Activated CD8-positive, alpha-beta memory T cell treated with anti-CD3 and anti-CD28 coated beads for 1 hour (primary cell): ENCODE results near the gene MOCS1.

Source experiments
- DNase-seq, 2 donors: peaks; one replicate each; pipeline ENCODE4 v3.0.0-alpha.2; 2020; ENCODE audit warnings: low read depth in 1 of 2; ENCODE audit errors: extremely low read depth in 1 of 2

The MOCS1 gene

DNA sequence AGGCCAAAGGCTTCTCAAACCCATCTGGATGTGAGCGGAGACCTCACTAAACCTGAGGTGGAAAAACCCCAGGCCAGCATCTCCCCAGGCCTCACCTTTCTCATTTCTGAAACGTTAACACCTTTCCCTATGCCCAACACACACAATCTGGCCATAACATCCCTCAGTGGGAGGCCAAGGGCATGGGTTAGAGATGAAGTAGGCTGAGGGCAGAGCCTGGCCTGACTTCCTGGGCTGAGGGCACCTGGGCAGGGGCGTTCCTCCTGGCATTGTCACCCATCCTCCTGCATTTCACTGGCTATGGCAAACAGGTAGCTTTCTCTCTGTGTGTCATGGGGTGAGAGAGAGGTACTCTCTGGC lies 8.4 kb downstream of the MOCS1 start:
- DNase-seq, result no peak

DNA sequence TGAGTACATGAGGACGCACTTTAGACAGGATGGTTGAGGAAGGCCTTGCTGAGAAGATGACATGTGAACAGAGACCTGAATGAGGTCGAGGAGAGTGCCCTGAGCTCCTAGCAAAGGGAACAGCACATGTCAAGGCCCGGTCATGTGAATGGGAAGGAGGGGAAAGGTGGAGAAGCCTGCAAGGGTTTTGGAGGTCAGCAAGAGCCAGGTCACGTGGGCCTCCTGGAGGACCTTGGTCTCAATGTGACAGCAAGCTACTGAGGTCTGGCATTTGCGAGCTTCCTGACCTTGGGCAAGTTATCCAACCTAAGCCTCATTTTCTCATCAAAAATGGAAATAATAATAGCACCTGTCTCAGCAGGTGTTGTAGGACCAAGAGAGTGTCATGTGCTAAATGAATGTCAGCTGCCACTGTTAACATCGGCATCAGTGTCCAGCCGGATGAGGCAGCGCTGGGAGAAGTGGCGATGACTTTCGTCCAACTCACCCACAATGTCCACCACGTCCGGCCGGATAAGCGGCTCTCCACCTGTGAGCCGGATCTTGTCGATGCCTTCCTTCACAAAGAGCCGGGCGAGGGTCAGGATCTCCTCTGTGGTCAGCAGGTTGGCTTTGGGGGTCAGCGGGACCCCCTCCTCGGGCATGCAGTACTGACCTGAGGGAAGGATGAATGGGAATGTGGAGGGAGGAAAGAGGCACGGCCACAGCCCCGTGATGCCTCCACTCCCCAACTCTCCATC lies 8.9 kb downstream of the MOCS1 start:
- no peak for DNase-seq

DNA sequence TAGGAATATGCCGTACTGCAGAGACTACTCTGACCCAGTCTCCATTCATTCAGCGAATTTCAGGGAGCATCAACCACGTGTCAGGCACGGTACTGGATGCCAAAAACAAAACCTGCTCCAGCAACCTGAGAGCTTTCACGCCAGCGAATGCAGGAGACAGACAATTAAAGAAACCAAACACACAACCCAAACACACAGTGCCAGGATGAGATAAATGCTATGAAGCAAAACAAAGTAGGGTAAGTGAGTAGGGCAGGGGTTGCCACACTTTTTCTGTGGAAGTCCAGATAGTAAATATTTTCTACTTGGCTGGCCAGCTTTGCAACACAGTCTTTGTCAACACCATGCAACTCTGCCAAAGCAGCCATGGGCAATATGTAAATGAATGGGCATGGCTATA lies 10.0 kb downstream of the MOCS1 start:
- DNase-seq, result no peak

DNA sequence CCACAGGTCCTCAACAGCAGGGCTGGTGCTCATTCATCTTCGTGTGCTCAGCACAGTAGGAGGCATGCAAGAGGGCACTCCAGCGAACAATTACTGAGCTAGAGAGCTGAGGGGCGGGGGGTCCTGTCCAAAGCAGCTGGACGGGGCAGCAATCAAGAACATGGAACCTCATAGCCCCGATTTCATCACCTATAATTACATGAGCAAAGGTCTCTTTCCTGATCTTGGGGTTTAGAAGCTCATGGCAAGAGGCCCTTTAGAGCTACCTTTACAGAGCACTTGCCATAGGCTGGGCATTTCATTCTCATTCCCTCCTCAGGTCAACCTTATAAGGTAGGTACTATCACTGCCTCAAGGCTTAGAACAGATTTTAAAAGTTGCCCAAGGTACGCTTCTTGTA lies 10.4 kb downstream of the MOCS1 start:
- no peak for DNase-seq

DNA sequence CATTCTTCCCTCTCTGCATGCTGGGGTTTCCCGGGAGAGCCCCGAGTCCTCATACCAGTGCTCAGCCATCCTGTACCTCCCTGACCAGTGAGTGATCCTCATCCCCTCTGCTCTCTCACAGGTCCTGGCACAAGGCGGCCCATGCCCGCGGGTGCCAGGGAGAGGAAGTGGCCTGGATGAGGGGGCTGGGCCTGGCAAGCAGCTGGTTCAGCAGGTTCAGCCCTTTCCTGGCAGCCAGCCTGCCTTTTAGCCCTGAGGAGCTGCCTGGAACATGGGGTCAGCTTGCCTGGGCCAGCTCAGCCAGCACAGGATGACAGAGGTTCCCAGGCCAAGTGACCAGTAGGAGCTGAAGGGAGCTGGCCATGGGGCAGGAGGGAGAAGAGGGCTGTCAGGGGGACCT lies 10.9 kb downstream of the MOCS1 start:
- no peak for DNase-seq

DNA sequence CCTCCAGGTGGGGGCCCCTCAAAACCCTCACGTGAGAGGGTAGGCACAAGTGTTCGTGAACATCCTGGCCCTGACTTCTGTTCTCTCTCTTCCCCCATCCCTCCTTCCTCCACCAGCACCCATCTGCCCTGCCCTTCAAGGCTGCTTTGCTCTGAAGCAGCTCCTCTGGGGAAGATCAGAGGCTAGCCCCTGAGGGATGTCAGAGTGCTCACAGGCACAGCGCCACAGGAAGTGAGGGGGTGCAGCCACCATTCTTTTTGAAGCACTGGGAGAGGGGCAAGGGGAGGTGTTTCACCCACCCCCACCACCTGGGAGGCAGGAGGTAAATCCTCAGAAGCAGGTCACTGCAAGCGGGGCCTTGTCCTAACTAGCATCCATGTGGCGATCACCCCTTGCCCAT lies 11.4 kb downstream of the MOCS1 start:
- no peak for DNase-seq

DNA sequence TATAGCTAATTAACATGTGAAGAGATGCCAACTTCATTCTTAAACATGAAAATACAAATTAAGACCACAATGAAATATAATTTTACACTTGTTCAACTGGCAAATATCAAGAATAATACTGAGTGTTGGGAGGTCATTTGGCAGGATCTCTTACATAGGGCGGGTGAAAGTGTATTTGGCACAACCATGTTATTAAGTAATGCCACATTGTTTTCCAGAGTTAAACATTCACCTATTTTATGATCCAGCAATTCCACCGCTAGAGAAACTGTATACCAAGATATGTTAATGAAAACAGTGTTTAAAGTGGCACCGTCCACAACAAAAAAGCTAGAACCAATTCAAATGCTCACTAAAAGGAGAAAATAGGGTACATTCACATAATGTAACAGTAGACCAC lies 14.1 kb downstream of the MOCS1 start:
- no peak for DNase-seq

DNA sequence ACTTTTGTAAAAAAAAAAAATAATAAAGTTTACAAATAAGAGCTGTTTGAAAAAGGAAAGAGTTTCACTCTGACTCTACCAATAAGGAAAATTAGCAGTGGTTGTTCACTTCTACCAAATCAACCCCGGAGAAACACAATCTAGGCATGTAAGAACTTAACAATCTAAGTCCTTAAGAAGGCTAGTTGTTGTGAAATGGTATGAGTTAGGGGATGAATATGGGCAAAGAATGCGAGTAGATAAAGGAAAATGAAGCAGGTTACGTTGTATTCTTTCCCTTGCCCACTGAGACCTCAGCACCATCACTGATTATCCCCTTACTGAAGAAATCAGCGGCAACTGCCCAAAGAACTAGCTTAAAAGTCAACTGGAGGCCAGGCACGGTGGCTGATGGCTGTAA lies 15.4 kb downstream of the MOCS1 start:
- DNase-seq, result no peak

DNA sequence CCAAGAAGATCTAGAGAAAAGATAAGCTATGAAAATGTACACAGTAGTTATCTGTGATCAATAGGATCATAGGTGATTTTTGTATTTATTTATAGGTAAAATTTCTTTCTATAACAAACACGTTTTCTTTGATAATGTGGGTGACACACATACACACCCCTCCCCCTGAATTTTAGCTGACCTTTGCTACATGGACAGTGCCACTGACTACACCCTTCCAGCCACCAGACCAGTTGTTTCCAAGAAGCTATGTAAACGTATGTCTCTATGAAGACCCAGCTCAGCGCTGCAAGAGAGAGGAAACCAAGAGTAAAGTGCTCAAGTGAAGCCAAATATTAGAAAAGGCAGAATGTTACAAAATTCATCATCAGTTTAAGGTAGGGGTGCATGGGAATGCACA lies 16.3 kb downstream of the MOCS1 start:
- no peak for DNase-seq

DNA sequence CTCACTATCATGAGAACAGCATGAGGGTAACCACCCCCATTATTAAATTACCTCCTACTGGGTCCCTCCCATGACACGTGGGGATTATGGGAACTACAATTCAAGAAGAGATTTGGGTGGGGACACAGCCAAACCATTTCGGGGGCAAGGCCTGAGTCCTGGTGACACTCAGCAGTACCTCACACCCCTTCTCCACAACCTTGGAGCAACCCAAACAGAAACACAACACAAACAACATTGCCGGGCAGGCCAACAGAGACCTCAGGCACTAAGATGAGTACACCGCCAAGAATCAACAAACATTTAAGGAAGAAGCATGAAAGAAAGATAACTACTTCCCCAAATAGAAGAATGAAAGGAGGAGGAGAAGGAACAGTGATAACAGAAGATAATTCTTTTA lies 16.9 kb downstream of the MOCS1 start:
- no peak for DNase-seq

DNA sequence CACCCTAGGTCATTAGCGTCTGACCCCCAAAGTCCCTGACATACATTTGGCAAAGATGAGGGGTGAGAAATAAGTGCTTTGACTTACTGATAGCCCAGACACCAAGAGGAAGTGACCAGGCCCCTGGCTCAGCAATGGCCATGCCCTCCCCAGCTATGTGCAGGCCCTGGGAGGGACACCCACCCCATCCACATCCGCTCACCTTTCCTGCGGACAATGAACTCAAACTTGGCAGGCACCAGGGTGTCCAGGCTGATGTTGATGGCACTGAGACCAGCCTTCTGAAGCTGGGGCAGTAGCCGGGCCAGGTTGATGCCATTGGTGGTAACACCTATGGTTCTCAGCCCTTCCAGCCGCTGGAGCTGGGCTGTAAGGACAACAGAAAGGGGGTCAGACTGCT lies 18.4 kb downstream of the MOCS1 start:
- DNase-seq, result no peak

DNA sequence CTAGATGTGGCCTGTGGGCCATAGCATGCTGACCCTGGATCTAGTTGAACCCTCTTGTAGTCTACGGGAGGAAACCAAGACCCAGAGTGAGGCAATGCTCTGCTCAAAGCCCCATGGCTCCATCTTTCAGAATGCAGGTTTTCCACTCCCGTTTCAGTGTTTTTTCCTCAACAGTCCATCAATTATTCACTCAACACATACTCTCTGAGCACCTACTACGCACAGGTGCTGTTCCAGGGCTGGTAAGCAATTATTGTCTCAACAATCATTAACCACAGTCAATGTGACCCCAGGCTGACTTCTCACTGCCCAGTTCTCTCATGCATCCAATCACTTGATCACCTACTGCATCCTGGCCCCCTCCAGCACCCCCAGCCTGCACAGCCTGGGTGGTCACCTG lies 20.0 kb downstream of the MOCS1 start:
- no peak for DNase-seq

DNA sequence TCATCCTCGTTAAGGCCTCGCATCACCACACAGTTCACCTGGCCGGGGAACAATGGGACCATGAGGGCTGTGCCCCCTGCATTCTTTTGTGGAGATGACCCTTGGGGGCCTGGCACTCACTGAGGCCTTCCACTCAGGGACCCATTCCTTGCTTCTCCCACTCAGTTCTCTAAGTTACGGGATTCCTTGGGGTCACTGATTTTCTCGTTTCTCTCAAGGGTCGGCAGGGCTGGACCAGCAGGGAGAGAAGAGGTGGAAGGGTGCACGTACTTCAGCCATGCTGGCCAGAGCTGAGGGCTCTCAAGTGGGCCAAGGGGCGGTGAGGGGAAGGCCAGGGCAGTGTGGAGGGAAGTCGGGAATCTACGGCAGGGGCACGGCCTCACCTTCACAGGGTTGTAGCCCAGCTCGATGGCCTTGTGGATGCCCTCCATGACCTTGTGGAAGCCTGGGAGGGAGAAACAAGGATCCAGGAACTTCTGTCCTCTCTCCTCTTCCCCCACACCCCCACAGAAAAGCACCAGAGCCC lies 20.8 kb downstream of the MOCS1 start:
- DNase-seq, result no peak

DNA sequence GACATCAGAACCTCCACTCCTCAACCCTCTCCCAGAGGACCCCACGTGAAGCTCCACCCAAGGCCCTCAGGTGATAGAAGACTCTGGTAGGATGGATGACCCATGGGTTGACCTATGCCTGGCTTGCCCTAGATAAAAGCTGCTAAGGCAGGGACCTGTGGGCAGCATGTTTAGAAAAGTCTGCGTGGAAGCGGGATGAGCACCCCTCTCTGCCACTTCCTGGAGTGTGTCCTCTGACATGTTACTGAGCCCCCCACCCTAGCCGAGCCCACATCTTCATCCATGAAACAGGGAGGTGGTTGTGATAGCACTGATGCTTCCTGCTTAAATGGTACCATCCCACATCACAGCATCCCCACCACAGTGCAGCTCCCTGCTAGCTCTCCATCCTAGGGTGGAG lies 21.8 kb downstream of the MOCS1 start:
- DNase-seq, result no peak

DNA sequence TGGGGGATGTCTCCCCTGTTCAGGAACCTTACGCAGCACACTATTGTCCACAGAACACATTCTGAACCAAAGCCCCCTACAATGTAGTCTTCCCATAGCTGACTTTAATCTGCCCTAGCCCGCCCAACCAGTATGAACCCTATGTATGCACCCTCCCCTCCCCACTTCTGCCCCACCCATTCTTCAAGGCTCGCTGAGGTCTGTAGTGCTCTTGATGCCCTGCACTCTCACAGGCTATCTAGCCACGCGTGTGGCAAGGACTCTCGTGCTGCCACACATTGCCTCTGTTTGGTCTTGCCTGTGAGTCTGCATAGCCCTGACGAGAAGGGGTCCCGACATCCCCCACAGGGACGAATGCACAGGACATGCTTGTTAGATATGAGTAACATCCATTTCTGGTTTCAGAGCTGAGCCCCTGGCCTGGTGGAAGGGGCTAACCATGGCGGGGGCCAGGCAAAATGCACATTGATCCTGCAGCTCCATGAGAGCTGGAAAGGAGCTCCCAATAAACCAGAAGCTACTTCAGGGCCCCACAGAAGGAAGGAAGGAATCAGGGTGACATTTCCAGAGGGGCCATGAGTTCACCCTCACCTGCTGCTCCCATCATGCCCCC lies 22.6 kb downstream of the MOCS1 start:
- DNase-seq, result no peak

DNA sequence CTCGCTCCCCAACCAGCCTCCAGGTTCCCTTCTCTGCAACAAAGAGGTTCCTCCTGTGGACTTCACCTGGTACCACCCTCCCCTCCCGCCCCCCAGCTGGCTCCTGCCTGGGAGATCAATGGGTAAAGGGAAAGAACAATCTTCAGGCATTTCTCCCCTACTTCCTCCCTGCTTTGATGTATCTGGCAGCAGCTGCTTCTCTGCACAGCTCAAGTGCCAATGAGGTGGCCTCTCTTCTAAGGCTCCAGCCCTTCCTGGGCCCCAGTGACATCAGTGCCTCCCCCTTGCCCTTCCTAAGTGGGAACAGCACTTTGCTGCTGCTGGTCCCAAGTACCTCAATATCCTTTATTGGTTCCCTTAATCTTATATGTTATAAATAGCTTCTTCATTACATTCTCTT lies 23.5 kb downstream of the MOCS1 start:
- no peak for DNase-seq

DNA sequence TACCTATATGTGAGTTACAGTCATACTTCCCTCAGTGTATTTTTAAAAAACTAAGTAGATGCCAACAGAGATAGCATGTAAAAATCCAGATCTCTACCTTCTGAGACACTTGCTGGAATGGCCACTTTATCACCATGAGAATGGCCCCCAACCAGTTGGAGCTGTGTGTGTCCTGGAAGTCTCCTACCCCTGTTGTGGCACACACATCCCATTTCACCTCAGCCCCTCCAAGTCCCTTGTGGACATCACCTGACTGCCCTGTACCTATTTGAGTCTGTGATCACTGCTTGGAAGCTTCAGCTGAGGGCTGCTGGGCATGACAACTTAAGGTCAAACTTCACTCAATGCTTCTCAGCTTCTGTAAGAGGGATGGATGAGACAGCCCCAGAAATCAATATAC lies 24.1 kb downstream of the MOCS1 start:
- DNase-seq, result no peak

DNA sequence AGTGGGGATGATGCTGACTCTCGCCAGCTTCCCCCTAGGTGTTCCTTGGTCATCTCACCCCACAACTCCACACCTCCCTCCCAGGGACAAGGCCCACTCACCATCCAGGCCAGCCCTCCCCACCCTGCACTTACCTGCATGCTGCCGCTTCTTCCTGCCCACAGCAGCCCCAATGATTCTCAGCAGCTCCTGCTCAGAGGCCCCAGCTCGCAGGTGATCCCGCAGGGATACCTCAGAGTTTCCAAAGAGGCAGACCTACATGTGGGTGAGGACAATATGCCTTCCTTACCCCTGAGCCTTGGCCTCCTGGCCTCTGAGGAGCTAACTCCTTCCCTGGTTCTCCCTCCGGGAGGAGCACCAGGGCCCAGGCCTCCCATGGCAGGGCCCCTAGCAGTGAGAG lies 24.6 kb downstream of the MOCS1 start:
- DNase-seq, result no peak

DNA sequence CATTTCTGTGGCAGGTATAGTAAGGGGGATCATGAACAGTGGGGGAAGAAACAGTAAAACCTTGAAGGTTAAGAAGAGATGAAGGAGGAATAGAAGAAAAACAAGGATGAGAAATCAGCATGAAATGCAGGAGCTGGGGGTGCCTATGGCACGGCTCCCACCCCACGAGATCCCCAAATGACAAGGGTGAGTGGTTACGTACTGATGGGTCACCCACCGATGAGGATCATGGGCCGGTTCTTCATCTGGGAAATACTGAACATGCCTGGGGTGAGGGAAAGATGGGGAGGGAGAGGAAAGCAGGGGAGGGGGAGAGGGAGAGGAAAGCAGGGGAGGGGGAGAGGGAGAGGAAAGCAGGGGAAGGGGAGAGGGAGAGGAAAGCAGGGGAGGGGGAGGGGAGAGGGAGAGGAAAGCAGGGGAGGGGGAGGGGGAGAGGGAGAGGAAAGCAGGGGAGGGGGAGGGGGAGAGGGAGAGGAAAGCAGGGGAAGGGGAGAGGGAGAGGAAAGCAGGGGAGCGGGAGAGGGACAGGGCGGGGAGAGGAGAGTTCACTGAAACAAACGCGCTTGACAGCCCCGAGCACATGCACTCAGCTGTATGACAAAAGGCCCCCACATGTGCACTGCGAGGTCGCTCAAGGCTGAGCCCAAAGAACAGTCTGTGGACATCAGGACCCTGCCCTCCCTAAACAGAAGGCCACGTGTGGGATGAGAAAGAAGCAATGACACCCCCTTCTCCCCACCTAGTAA lies 25.3 kb downstream of the MOCS1 start:
- DNase-seq, result no peak

DNA sequence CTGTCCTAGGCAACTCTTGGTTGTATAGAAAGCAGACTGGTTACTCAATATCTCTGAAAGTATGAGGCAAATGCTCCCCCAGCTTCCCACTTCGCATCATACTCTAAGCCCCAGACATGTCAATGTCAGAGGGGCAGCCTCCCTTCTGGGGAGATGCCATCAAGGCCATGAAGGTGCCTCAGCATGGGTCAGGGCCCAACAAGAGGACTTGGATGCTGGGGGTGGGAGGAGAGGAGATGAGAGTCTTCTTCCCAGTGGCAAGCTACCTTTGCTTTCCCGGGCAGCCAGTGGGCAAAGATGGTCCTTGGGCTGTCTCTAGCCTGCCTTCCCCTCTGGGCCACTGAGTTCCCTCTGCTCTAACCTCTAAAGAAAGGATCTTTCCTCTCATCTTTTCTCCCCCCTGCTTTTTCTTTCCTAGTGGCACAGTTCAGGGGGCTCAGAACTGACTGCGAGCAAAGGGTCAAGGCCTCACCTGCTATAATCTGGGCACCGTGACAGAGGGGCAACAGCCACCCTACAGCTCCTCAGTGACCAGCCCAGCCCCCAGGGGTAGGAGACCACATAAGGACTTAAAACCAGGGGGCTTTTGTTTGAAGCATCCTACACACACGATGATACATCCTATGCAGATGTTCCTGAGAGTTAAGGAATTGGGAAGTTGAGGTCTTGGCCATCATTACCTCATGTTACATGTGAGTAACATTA lies 26.2 kb downstream of the MOCS1 start:
- no peak for DNase-seq

DNA sequence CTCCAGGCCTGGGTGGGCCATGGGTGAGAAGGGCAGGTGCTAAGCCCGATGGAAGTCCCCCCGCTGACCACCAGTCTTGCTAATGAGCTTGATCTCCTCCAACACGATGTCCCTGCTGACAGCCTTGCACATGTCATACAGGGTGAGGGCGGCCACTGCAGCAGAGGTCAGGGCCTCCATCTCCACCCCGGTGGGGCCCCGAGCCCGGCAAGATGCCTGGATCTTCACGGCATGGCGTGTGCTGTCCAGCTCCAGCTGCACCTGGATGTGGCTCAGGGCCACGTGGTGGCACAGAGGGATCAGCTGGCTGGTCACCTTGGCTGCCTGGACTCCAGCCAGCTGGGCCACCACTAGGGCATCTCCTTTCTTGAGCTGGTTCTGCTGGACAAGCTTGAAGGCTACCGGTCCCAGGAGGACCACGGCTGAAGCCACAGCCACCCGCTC lies 27.9 kb downstream of the MOCS1 start:
- DNase-seq, result no peak

DNA sequence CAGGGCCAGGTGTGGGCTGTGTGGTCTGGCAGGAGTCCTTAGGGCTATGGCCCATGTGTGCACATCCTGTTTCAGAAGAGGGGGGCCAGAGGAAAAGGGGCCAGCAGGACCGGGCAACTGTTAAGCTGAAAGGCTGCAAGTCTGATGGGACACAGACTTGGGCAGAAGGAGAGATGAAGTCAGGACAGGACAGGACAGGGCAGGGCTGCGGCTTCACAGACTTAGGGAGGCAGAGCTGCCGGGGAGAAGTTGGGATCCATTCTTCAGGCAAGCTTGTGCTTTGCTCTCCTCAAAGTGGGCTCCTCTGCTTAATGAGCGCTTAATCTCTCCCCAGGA lies 28.7 kb downstream of the MOCS1 start:
- DNase-seq, result no peak
